Activated CD4-positive, alpha-beta T cell treated with anti-CD3 and anti-CD28 coated beads for 36 hours (primary cell): Measurements from ENCODE around the gene ARPP21. TPM values are rescaled to one million over a fixed set of nuclear protein-coding genes. Genes with fewer than 3 reads are reported as not detected.

ENCODE experiments used
- ATAC-seq: fragments of 200-7000 bp; cut with Tn5 transposase; one replicate; pipeline ENCODE4 v1.10.0; 2021; ENCODE audit warnings: mild to moderate bottlenecking, moderate library complexity
- CTCF ChIA-PET: fragments of 350-600 bp; sonication (Branson Sonifier 250); formaldehyde crosslinking; loops from one replicate; lab custom pipeline; 2021; ENCODE audit warnings: antibody characterized with exemption; lab: Charles Lee
- POLR2A ChIA-PET: fragments of 350-600 bp; sonication (Branson Sonifier 250); formaldehyde crosslinking; loops from one replicate; lab custom pipeline; 2021; ENCODE audit warnings: antibody characterized with exemption, inconsistent platforms; lab: Charles Lee
- DNase-seq: peaks from one replicate; pipeline ENCODE4 v3.0.0-alpha.2; 2020
- H3K27ac Mint-ChIP-seq: one replicate; pipeline ENCODE4 v1.8.0; 2021; ENCODE audit warnings: mixed read lengths
- H3K27me3 Mint-ChIP-seq: one replicate; pipeline ENCODE4 v1.8.0; 2021; ENCODE audit warnings: mixed read lengths
- H3K36me3 Mint-ChIP-seq: one replicate; pipeline ENCODE4 v1.8.0; 2021; ENCODE audit warnings: low read depth, mixed read lengths
- H3K4me1 Mint-ChIP-seq: one replicate; pipeline ENCODE4 v1.8.0; 2021; ENCODE audit warnings: mixed read lengths
- H3K4me3 Mint-ChIP-seq: one replicate; pipeline ENCODE4 v1.8.0; 2021; ENCODE audit warnings: mild to moderate bottlenecking, moderate library complexity, mixed read lengths
- H3K9me3 Mint-ChIP-seq: one replicate; pipeline ENCODE4 v1.8.0; 2021; ENCODE audit warnings: low read depth, mixed read lengths
- intact Hi-C, 2 experiments: fragments of 100-400 bp; cut with DNase I in 1 of 2; cut with micrococcal nuclease in 1 of 2; formaldehyde crosslinking; loops; one replicate each; pipeline versions ENCODE4 v1.14.2 to v1.15.1; 2022 to 2024; cut with DNase I, micrococcal nuclease
- total RNA-seq, 2 experiments: library from RNA; stranded (reverse); gene quantifications; one replicate each; pipeline ENCODE4 v1.2.3, GENCODE V29; 2021

The ARPP21 gene
- total RNA-seq, 2 experiments from 2014 or later = not detected

GRCh38 chr3:35663471-35663870 is 24.1 kb downstream of the ARPP21 start:
- DNase-seq (no peak), ATAC-seq (no peak)
- ChIA-PET POLR2A (no interaction called here), CTCF (no interaction called here)
- H3K4me1 Mint-ChIP-seq = no peaks in the 10 kb centered on the region
- intact Hi-C loops = no loop called here
- no peak overlapping the region for H3K4me3 Mint-ChIP-seq
- H3K9me3 Mint-ChIP-seq = no peaks in the 10 kb centered on the region
- no peaks in the 10 kb centered on the region for H3K36me3 Mint-ChIP-seq
- peaks cover 3% of the 10 kb centered on the region for H3K27me3 Mint-ChIP-seq
- no peak overlapping the region for H3K27ac Mint-ChIP-seq

GRCh38 chr3:35664460-35664919 is 25.2 kb downstream of the ARPP21 start:
- H3K27me3 Mint-ChIP-seq = peaks cover 3% of the 10 kb centered on the region
- ATAC-seq = no peak
- no peak for DNase-seq
- H3K4me3 Mint-ChIP-seq = no peak overlapping the region
- intact Hi-C loops = no loop called here
- POLR2A ChIA-PET = no interaction called here
- no peak overlapping the region for H3K27ac Mint-ChIP-seq
- H3K36me3 Mint-ChIP-seq = no peaks in the 10 kb centered on the region
- H3K4me1 Mint-ChIP-seq = no peaks in the 10 kb centered on the region
- H3K9me3 Mint-ChIP-seq = no peaks in the 10 kb centered on the region
- CTCF ChIA-PET = interaction anchor here (0.9 kb wide), 1 partner anchor 15 kb away, joined by 4 read pairs; no protein-coding TSS in a partner anchor

DNA sequence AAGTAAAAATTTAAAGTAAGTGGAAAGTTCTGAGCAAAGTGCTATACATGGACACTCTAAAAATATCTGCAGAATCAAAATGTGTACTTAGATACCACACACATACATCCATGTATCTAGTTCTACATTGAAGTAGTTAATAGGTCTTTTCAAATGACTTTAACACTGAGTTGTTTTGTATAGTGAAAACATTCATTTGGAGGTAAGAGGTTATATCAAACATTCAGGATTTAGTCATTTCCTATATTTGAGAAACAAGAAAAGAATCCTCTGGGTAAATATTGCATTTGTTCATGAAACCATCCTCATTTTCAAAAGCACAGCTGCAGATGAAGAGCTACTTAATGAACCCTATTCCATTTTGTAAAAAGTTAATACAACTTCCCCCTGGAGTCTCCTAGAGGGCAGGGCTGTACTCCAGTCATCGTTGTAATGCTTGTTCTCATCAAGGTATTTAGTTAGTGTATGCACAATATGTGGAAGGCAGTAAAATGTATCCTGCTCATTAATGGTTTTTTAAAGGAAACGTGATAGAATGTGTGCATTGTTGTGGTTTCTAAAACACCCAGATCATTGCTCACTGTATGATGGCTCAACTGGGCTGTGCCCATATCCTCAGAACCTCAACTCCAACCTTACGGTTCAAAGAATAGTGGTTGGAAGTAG is 26.2 kb downstream of the ARPP21 start:
- intact Hi-C loops = no loop called here
- no peak overlapping the region for H3K27ac Mint-ChIP-seq
- H3K4me1 Mint-ChIP-seq = no peaks in the 10 kb centered on the region
- DNase-seq (no peak), ATAC-seq (no peak)
- POLR2A ChIA-PET = no interaction called here
- no peak overlapping the region for H3K4me3 Mint-ChIP-seq
- H3K36me3 Mint-ChIP-seq = no peaks in the 10 kb centered on the region
- H3K27me3 Mint-ChIP-seq = peaks cover 3% of the 10 kb centered on the region
- CTCF ChIA-PET = interaction anchor here (0.7 to 0.9 kb wide), 2 partner anchors 14 to 234 kb away, joined by 3 to 4 read pairs; no protein-coding TSS in a partner anchor
- no peaks in the 10 kb centered on the region for H3K9me3 Mint-ChIP-seq

DNA sequence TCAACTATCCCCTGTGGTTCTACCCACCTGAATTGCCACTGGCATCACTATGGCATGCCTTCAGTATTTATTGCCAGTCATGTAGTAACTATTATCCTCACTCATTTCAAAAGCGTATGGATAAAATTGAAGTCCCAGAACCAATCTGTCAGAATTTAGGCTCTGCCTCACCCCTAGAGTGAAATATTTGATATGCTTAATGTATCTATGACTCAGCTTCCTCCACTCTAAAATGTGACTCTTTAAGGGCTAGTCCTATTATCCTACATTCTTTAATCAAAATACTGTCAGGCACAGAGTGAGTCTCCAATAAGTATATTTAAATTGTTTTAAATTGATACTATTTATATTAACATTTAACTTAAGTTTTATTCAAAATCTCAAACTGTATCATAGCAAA is 27.6 kb downstream of the ARPP21 start:
- POLR2A ChIA-PET = no interaction called here

GRCh38 chr3:35670408-35670965 is 31.2 kb downstream of the ARPP21 start:
- intact Hi-C loops = no loop called here
- H3K9me3 Mint-ChIP-seq = no peaks in the 10 kb centered on the region
- CTCF ChIA-PET = interaction anchor here (0.6 kb wide), 1 partner anchor 24 kb away, joined by 3 read pairs; no protein-coding TSS in a partner anchor
- H3K27me3 Mint-ChIP-seq = no peaks in the 10 kb centered on the region
- peaks cover 6% of the 10 kb centered on the region for H3K4me1 Mint-ChIP-seq
- H3K36me3 Mint-ChIP-seq = no peaks in the 10 kb centered on the region
- no peak for DNase-seq
- POLR2A ChIA-PET = no interaction called here
- ATAC-seq = no peak
- H3K4me3 Mint-ChIP-seq = no peak overlapping the region
- H3K27ac Mint-ChIP-seq = no peak overlapping the region

More for the DNA sequence above, 27.6 kb downstream of the ARPP21 start:
- H3K36me3 Mint-ChIP-seq = no peaks in the 10 kb centered on the region
- CTCF ChIA-PET = no interaction called here
- ATAC-seq (no peak), DNase-seq (no peak)
- no peak overlapping the region for H3K4me3 Mint-ChIP-seq
- H3K27me3 Mint-ChIP-seq = peaks cover 3% of the 10 kb centered on the region
- peaks cover 4% of the 10 kb centered on the region for H3K4me1 Mint-ChIP-seq
- intact Hi-C loops = no loop called here
- H3K9me3 Mint-ChIP-seq = no peaks in the 10 kb centered on the region
- no peak overlapping the region for H3K27ac Mint-ChIP-seq

DNA sequence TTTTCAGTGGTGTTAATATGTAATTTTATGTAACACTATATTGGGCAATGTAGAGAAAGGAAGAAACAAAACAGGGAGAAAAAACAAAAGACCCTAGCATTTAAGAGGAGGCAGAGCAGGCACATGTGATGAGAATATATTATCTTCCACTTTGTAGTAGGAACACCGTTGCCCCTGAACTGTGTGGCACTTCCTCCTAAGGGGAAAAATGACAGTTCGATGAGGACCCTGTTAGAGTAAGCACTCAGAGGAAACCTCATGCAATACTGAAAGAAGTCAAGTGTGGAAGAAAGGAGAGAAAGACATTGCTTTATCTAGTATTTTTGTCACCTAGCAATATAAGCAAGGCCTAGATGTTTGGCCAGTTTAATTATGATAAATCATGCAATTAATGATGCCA is 32.2 kb downstream of the ARPP21 start:
- H3K4me1 Mint-ChIP-seq = peaks cover 6% of the 10 kb centered on the region
- H3K27me3 Mint-ChIP-seq = no peaks in the 10 kb centered on the region
- H3K36me3 Mint-ChIP-seq = no peaks in the 10 kb centered on the region
- POLR2A ChIA-PET = no interaction called here
- CTCF ChIA-PET = no interaction called here
- intact Hi-C loops = no loop called here
- no peak overlapping the region for H3K4me3 Mint-ChIP-seq
- no peak overlapping the region for H3K27ac Mint-ChIP-seq
- ATAC-seq (peak; percentile 19), DNase-seq (no peak)
- H3K9me3 Mint-ChIP-seq = no peaks in the 10 kb centered on the region

- CTCF ChIA-PET = no interaction called here
- H3K27ac Mint-ChIP-seq = no peak overlapping the region
These were observed 33.7 kb downstream of the ARPP21 start for GRCh38 chr3:35673017-35673416.

DNA sequence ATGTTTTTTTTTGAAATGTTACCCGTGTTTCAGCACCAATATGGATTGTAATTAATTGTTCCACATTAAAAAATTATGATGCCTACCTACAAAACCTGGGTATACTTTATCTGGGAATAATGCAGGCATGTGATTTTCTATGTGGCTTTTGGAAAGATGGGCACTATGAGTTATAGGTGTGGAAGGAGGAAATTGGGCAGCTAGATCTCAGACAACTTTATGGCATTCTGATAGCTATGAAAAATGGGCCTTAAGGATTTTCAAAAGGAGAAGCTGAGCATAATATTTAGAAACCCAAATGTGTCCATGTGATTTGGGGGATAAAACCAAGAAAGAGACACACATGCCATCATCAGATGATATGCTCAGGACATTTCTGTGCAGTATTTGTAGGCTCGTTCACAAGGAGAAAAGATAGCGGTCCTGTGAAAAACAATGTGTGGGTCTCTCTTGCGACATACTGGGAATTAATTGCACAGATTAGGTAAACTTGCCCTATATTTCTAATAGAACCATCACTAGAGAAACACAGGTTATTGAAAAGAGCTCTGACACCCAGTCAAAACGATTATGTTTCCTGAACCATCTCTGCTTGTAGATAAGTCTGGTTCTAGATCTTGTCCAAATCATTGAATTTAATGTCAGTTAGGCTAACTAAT is 35.3 kb downstream of the ARPP21 start:
- Mint-ChIP-seq H3K4me1 (peaks cover 6% of the 10 kb centered on the region), H3K27me3 (peaks cover 2% of the 10 kb centered on the region), H3K4me3 (no peak overlapping the region), H3K27ac (no peak overlapping the region), H3K36me3 (no peaks in the 10 kb centered on the region), H3K9me3 (no peaks in the 10 kb centered on the region)
- ATAC-seq (no peak), DNase-seq (no peak)
- ChIA-PET CTCF (no interaction called here), POLR2A (no interaction called here)
- intact Hi-C loops = no loop called here

More at GRCh38 chr3:35673017-35673416, 33.7 kb downstream of the ARPP21 start:
- ATAC-seq (no peak), DNase-seq (no peak)
- Mint-ChIP-seq H3K4me1 (peaks cover 6% of the 10 kb centered on the region), H3K4me3 (no peak overlapping the region), H3K36me3 (no peaks in the 10 kb centered on the region), H3K27me3 (peaks cover 2% of the 10 kb centered on the region), H3K9me3 (no peaks in the 10 kb centered on the region)
- POLR2A ChIA-PET = no interaction called here
- intact Hi-C loops = no loop called here

DNA sequence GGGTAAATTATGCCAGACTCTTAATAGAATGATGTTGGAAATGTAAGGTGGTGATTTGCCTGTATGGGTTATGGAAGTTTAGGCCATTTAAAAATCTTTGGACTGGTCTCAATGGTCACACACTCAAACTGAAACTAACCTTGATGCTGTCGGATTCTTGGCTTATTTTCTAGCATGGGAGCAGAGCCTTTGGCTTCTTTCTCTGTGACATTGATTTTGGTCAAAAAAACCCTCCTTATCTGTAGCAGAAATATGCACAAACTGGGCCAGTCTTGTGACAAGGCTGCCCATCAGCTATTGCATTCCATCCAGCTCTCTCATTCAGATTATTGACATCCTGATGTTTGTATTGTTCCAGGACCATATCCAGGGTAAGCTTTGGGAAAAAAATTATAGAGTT is 35.9 kb downstream of the ARPP21 start:
- Mint-ChIP-seq H3K27me3 (peaks cover 2% of the 10 kb centered on the region), H3K4me3 (no peak overlapping the region), H3K27ac (no peak overlapping the region), H3K9me3 (no peaks in the 10 kb centered on the region), H3K4me1 (peaks cover 6% of the 10 kb centered on the region), H3K36me3 (no peaks in the 10 kb centered on the region)
- no peak for DNase-seq
- intact Hi-C loops = no loop called here
- POLR2A ChIA-PET = no interaction called here
- CTCF ChIA-PET = no interaction called here
- ATAC-seq = no peak

DNA sequence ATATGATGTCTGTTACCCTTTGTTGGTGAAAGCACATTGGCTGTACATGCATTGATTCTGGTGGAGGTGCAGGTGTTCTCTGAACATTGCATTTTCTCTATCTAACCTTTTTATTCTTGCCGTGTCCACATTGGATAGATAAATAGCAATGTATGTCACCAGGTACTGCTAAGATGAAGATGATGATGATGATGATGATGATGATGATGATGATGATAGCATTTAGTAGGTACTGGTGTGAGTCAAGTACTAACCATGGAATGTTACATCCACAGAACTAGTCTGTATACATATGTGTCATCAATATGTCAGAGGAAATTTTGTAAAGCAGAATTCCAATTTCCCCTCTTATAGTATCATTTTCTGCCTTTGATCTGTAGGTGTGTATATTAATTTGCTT is 36.3 kb downstream of the ARPP21 start:
- peaks cover 6% of the 10 kb centered on the region for H3K4me1 Mint-ChIP-seq
- no peaks in the 10 kb centered on the region for H3K36me3 Mint-ChIP-seq
- intact Hi-C loops = no loop called here
- H3K27me3 Mint-ChIP-seq = peaks cover 2% of the 10 kb centered on the region
- ATAC-seq (no peak), DNase-seq (no peak)
- POLR2A ChIA-PET = no interaction called here
- CTCF ChIA-PET = interaction anchor here (0.6 kb wide), 1 partner anchor 14 kb away, joined by 3 read pairs; no protein-coding TSS in a partner anchor
- H3K27ac Mint-ChIP-seq = no peak overlapping the region
- no peaks in the 10 kb centered on the region for H3K9me3 Mint-ChIP-seq
- no peak overlapping the region for H3K4me3 Mint-ChIP-seq

GRCh38 chr3:35677797-35678196 is 38.5 kb downstream of the ARPP21 start:
- no peak overlapping the region for H3K27ac Mint-ChIP-seq
- ChIA-PET POLR2A (no interaction called here), CTCF (no interaction called here)
- H3K27me3 Mint-ChIP-seq = peaks cover 2% of the 10 kb centered on the region
- no peaks in the 10 kb centered on the region for H3K4me1 Mint-ChIP-seq
- no peak overlapping the region for H3K4me3 Mint-ChIP-seq
- H3K36me3 Mint-ChIP-seq = no peaks in the 10 kb centered on the region
- DNase-seq = no peak
- intact Hi-C loops = no loop called here
- no peak for ATAC-seq
- no peaks in the 10 kb centered on the region for H3K9me3 Mint-ChIP-seq
